ENCODE measurements around the gene GNAS.

Gene GNAS

DNA sequence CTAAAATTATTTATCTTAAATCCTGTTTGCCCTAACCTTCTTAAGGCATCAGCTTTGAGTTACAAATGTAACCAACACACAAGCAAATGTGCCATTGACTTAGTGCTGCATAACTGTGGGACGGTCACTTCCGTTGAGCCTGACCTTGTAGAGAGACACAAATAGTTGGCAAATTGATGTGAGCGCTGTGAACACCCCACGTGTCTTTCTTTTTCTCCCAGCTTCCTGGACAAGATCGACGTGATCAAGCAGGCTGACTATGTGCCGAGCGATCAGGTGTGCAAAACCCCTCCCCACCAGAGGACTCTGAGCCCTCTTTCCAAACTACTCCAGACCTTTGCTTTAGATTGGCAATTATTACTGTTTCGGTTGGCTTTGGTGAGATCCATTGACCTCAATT, 56.4 kb downstream of the GNAS start:
- ChIA-PET POLR2A (no interaction called here), CTCF (no interaction called here)
- TF ChIP-seq SUZ12 (IDR thresholded peaks at IDR 0.05) (no peak), CTBP1 (IDR thresholded peaks at IDR 0.05; ENCODE audit: borderline replicate concordance) (no peak), NFRKB (IDR thresholded peaks at IDR 0.05) (no peak), ELF4 (IDR thresholded peaks at IDR 0.05) (no peak), L3MBTL2 (conservative IDR thresholded peaks at IDR 0.05) (no peak), TARDBP (IDR thresholded peaks at IDR 0.05) (no peak), HDGF (IDR thresholded peaks at IDR 0.05; ENCODE audit: borderline replicate concordance) (no peak), FOXA1 (IDR thresholded peaks at IDR 0.05) (no peak), ARNT (IDR thresholded peaks at IDR 0.05) (no peak), SP1 (IDR thresholded peaks at IDR 0.05) (no peak), BHLHE40 (IDR thresholded peaks at IDR 0.05; ENCODE audit: borderline replicate concordance) (no peak), PKNOX1 (IDR thresholded peaks at IDR 0.05) (no peak), ZNF384 (IDR thresholded peaks at IDR 0.05) (no peak)
- no peak for DNase-seq (ENCODE audit: extremely low spot score)

- TF ChIP-seq NFRKB (IDR thresholded peaks at IDR 0.05) (no peak), HDGF (IDR thresholded peaks at IDR 0.05; ENCODE audit: borderline replicate concordance) (no peak), ZNF384 (IDR thresholded peaks at IDR 0.05) (no peak), SUZ12 (IDR thresholded peaks at IDR 0.05) (no peak), TARDBP (IDR thresholded peaks at IDR 0.05) (no peak), PKNOX1 (IDR thresholded peaks at IDR 0.05) (no peak), FOXM1 (IDR thresholded peaks at IDR 0.05; ENCODE audit: borderline replicate concordance) (no peak), CTBP1 (IDR thresholded peaks at IDR 0.05; ENCODE audit: borderline replicate concordance) (no peak), ARNT (IDR thresholded peaks at IDR 0.05) (no peak), SP1 (IDR thresholded peaks at IDR 0.05) (no peak), L3MBTL2 (conservative IDR thresholded peaks at IDR 0.05) (no peak), BHLHE40 (IDR thresholded peaks at IDR 0.05; ENCODE audit: borderline replicate concordance) (no peak), FOXK2 (IDR thresholded peaks at IDR 0.05) (no peak)
Measured at GRCh38 chr20:58909585-58909984, 57.1 kb downstream of the GNAS start.

GRCh38 chr20:58910473-58910872, 58.0 kb downstream of the GNAS start:
- no peak for TF ChIP-seq FOXK2 (IDR thresholded peaks at IDR 0.05)
- no peak for TF ChIP-seq HDGF (IDR thresholded peaks at IDR 0.05; ENCODE audit: borderline replicate concordance)
- TF ChIP-seq L3MBTL2 (conservative IDR thresholded peaks at IDR 0.05), result no peak
- TF ChIP-seq ELF4 (IDR thresholded peaks at IDR 0.05), result no peak
- TF ChIP-seq ZNF384 (IDR thresholded peaks at IDR 0.05), result no peak
- CTCF ChIA-PET, result no interaction called here
- POLR2A ChIA-PET, result interaction anchor here (1.3 kb wide), 1 partner anchor 10 kb away, joined by 3 read pairs; no protein-coding TSS in a partner anchor
- no peak for DNase-seq (ENCODE audit: extremely low spot score)

More at GRCh38 chr20:58909585-58909984, 57.1 kb downstream of the GNAS start:
- POLR2A ChIA-PET, result interaction anchor here (1.3 kb wide), 1 partner anchor 9 kb away, joined by 3 read pairs; no protein-coding TSS in a partner anchor
- CTCF ChIA-PET, result no interaction called here
- DNase-seq (ENCODE audit: extremely low spot score), result no peak

DNA sequence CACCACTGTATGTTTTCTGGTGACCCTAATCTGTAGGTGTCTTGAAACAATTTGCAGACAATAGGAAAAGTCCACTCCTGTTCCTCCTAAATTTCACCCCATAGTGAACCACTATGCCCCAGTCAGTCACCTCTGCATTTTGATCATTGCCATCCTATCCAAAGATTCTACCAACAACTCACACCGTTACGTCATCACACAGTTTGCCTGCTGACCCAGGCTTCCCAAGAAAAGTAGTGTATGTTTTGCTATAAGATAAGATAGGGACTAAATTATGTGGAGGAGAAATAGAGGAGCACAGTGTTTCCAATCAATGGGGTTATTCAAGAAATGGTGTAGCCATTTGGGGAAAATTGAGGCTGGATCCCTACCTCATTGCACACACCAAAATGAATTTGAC, 58.8 kb downstream of the GNAS start:
- no peak for DNase-seq (ENCODE audit: extremely low spot score)
- POLR2A ChIA-PET, result no interaction called here
- CTCF ChIA-PET, result no interaction called here
- TF ChIP-seq LEF1 (IDR thresholded peaks at IDR 0.05; ENCODE audit: borderline replicate concordance) (no peak), SP1 (IDR thresholded peaks at IDR 0.05) (no peak), ZNF384 (IDR thresholded peaks at IDR 0.05) (no peak), HDGF (IDR thresholded peaks at IDR 0.05; ENCODE audit: borderline replicate concordance) (no peak), BHLHE40 (IDR thresholded peaks at IDR 0.05; ENCODE audit: borderline replicate concordance) (no peak), FOXM1 (IDR thresholded peaks at IDR 0.05; ENCODE audit: borderline replicate concordance) (no peak), PKNOX1 (IDR thresholded peaks at IDR 0.05) (no peak), NFRKB (IDR thresholded peaks at IDR 0.05) (no peak), CTBP1 (IDR thresholded peaks at IDR 0.05; ENCODE audit: borderline replicate concordance) (no peak), SUZ12 (IDR thresholded peaks at IDR 0.05) (no peak), L3MBTL2 (conservative IDR thresholded peaks at IDR 0.05) (no peak), ELF4 (IDR thresholded peaks at IDR 0.05) (no peak), TARDBP (IDR thresholded peaks at IDR 0.05) (no peak)

- DNase-seq (ENCODE audit: extremely low spot score), result no peak
- ChIA-PET POLR2A (no interaction called here), CTCF (no interaction called here)
- TF ChIP-seq NFRKB (IDR thresholded peaks at IDR 0.05) (no peak), PKNOX1 (IDR thresholded peaks at IDR 0.05) (no peak), FOXK2 (IDR thresholded peaks at IDR 0.05) (no peak), ELF4 (IDR thresholded peaks at IDR 0.05) (no peak), BHLHE40 (IDR thresholded peaks at IDR 0.05; ENCODE audit: borderline replicate concordance) (no peak), ARNT (IDR thresholded peaks at IDR 0.05) (no peak), SUZ12 (IDR thresholded peaks at IDR 0.05) (no peak), TARDBP (IDR thresholded peaks at IDR 0.05) (no peak), SP1 (IDR thresholded peaks at IDR 0.05) (no peak), LEF1 (IDR thresholded peaks at IDR 0.05; ENCODE audit: borderline replicate concordance) (no peak), HDGF (IDR thresholded peaks at IDR 0.05; ENCODE audit: borderline replicate concordance) (no peak), CTBP1 (IDR thresholded peaks at IDR 0.05; ENCODE audit: borderline replicate concordance) (no peak), L3MBTL2 (conservative IDR thresholded peaks at IDR 0.05) (no peak), ZNF384 (IDR thresholded peaks at IDR 0.05) (no peak), FOXA1 (IDR thresholded peaks at IDR 0.05) (no peak), FOXM1 (IDR thresholded peaks at IDR 0.05; ENCODE audit: borderline replicate concordance) (no peak)
Measured at GRCh38 chr20:58911970-58912369, 59.5 kb downstream of the GNAS start.

- POLR2A ChIA-PET, result no interaction called here
- CTCF ChIA-PET, result no interaction called here
- DNase-seq (ENCODE audit: extremely low spot score), result no peak
- no peak for TF ChIP-seq ELF4 (IDR thresholded peaks at IDR 0.05)
- TF ChIP-seq FOXA1 (IDR thresholded peaks at IDR 0.05), result no peak
- TF ChIP-seq L3MBTL2 (conservative IDR thresholded peaks at IDR 0.05), result no peak
- no peak for TF ChIP-seq ARNT (IDR thresholded peaks at IDR 0.05)
- no peak for TF ChIP-seq TARDBP (IDR thresholded peaks at IDR 0.05)
- no peak for TF ChIP-seq PKNOX1 (IDR thresholded peaks at IDR 0.05)
- no peak for TF ChIP-seq FOXK2 (IDR thresholded peaks at IDR 0.05)
- TF ChIP-seq ZNF384 (IDR thresholded peaks at IDR 0.05), result no peak
- no peak for TF ChIP-seq SP1 (IDR thresholded peaks at IDR 0.05)
- TF ChIP-seq LEF1 (IDR thresholded peaks at IDR 0.05; ENCODE audit: borderline replicate concordance), result no peak
- TF ChIP-seq HDGF (IDR thresholded peaks at IDR 0.05; ENCODE audit: borderline replicate concordance), result no peak
Measured at GRCh38 chr20:58913079-58913478, 60.6 kb downstream of the GNAS start.
